Stimulated activated CD8-positive, alpha-beta memory T cell treated with anti-CD3 and anti-CD28 coated beads, Interleukin-7, amount 100 ng/mL, for 4 hours (primary cell): ENCODE results near the gene SYNJ2.

Experiments used
- DNase-seq, 2 donors: peaks; one replicate each; pipeline ENCODE4 v3.0.0-alpha.2; 2020; ENCODE audit warnings: low read depth in 2 of 2

Gene SYNJ2

DNA sequence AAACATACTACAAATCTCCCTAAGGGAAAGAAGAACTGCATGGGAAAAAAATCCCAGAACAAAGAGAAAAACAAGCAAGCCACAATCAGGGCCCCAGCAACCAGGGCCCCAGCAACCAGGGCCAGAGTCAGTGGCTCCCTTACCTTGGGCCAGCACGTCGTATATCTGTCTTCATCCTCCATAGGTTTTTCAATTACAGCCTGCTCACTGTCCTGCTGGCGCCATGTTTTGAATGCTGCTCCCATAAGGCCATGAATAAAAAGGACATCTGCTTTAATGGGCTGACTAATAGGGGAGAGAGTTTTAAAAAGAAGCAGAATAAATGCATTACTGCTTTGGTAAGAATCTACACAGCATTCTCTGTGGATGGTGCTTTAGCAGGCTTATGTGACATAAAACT, 137.2 kb downstream of the SYNJ2 start:
- no peak for DNase-seq

DNA sequence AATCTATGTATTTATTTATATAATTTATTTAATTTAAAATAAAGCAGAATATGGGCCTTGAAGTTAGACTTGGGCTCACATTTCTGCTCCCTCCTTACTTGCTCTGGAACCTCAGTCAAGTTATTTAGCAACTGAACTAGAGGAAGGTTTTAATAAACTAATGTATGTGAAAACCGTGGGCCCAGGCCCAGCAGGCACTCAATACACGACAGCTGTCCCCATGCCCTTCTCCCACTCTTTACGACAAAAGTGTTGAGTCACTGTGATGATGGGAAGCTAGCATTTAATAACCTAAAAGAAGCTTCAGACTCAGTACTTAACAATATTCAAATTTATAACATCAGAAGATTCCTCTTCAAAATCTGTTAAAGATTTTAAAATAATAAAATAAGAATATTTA, 139.7 kb downstream of the SYNJ2 start:
- no peak for DNase-seq

DNA sequence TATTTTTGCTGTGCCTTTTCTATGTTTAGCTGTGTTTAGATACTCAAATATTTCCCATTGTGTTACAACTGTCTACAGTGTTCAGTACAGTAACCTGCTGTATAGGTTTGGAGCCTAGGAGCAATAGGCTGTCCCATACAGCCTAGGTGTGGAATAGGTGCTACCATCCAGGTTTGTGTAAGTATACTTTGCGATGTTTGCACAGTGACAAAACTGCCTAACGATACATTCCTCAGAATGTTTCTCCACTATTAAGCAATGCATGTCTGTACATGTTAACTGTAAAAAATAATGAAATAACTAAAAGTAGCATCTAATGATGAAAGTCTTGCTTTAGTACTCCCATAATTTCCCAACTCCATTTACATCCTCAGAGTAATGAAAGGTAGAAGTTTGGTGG, 140.4 kb downstream of the SYNJ2 start:
- DNase-seq, result no peak

DNA sequence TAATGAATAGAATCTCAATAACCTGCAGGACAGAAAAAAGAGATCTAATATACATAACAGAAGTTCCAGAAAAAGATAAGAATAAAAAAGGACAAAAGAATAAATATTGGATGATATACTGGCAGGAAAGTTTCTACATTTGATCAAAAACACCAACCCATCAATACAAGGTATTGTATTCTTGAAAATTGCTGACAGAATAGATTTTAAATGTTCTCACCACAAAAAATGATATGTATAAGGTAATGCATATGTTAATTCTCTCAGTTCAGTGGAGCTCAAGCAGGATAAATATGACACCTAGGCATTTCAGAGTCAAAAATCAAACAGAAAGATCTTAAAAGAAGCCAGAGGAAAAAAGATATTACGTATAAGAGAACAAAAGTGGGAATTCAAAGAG, 142.6 kb downstream of the SYNJ2 start:
- no peak for DNase-seq

DNA sequence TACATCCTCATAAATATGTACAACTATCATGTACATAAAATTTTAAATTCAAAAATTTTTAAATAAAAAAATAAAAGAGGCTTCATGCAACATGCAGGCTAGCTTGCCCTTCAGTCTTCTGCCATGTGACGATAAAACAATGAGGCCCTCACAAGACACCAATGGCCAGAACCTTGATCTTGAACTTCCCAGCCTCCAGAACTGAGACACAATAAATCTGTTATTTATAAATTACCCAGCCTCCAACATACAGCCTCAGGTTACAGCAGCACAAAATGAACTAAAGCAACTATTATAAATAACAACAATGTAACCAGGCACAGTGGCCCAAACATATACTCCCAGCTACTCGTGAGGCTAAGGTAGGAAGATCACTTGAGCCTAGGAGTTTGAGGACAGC, 143.6 kb downstream of the SYNJ2 start:
- DNase-seq, result no peak

DNA sequence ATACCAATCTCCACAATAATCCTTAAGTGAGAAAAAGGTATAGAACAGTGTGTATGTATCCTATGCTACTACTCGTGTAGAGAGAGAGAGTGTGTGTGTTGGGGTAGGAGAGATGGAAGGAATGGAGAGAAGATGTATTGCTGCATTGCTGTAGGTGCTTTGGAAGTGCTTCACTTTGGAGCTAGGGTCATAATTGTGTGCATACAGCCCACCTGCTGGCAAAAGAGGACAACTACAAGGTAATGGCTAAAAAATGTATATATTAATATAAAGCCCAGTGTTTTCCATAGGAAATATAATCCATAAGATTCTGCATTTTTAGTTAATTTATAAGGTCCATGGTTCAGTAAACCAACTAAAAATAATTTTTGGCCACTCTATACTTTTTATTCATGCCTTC, 150.3 kb downstream of the SYNJ2 start:
- DNase-seq, result no peak

DNA sequence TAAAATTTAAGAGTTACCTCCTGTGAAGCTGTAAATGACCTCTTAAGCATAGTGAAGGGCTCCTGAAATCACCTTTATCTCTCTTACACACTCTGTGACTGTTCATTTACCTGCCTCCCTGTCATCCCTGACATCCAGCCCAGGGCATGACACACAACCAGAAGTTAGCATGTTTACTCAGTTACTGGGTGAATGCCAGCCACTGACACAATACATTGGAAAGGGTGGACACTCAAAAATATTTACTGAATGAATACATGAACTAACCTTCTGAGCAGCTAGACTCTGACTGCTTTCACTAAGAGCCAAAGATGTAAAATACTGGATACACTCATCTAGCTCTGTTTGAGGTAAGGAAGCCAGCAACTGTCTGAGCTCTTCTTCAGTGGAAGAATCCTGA, 161.1 kb downstream of the SYNJ2 start:
- no peak for DNase-seq

DNA sequence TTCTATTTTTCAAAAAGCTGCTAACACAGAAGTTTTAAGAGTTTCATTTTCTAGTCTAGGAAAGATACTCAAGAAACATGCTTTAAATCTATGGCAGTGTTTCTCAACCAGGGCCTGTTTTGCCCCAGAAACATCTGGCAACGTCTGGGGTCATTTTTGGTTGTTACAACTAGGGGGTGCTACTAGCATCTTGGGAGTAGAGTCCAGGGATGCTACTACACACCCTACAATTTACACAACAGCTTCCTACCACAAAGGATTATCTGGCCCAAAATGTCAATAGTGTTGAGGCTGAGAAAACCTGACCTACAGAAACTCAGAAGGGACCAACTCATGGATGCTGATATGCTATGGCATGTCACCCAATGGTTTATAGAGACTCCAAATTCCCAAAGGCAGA, 162.0 kb downstream of the SYNJ2 start:
- DNase-seq, result no peak
